Right lobe of liver (tissue), 4 donors: ENCODE results near the gene XPR1.

Experiments
- POLR2A ChIP-seq: fragments of 450-650 bp; IDR thresholded peaks from one replicate; pipeline ENCODE4 v1.6.1; 2017; ENCODE audit warnings: antibody characterized with exemption, mild to moderate bottlenecking
- TF ChIP-seq, protein P1 (sequence below), 4 donors: fragments of 200-600 bp in 3 of 4; fragments of 450-650 bp in 1 of 4; IDR thresholded peaks; one replicate each; pipeline versions ENCODE4 v1.5.1 to v1.8.0; 2016 to 2022; ENCODE audit warnings: antibody characterized with exemption in 4 of 4, mild to moderate bottlenecking in 2 of 4
- donor health status: DM: no; HTN: no; CAD: no.
- donor health status: DM: no; HTN: no; CAD: no.
- donor health status: DM: no; HTN: yes; CAD: no.

DNA sequence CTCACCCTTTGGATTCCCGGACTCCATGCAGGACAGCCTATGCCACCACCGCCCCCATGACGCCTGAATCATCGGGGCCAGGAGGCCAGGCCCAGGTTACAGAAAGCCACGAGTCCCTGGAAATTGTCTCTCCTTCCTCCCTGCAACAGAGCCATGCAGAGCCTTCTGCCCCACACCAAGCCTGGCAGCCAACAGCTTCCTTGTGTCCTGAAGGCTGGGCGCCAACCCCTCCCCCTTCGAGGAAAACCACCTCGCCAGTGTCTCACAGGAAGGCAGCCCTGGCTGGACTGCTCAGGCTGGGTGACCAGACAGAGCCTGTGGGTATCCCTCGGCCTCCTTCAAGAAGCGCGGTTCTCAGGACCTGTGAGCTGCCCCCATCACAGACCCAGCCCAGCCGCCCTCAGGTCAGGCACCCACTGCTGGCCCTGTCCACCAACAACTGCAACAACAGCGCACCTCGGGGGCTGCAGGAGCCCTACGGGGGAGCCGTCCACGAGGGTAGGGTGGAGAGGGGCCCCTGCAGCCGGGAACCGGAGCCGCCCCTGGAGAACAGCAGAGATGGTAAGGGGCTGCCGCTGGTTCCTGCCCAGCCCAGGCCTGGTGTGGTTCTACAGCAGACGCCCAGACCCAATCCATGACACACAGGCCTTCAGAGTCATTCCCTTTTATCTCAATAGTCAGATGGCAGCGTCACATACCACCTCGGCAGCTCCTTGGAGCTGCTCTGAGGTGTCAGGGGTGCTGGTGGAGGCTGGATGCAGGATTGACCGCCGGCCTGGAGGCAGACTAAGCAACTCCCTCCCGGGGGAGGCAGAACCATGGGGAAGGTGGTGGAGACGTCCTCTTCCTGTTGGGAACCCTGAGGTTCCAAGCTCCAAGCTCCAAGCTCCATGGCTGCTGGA is 304.5 kb downstream of the XPR1 start:
- TF ChIP-seq, protein P1, sequence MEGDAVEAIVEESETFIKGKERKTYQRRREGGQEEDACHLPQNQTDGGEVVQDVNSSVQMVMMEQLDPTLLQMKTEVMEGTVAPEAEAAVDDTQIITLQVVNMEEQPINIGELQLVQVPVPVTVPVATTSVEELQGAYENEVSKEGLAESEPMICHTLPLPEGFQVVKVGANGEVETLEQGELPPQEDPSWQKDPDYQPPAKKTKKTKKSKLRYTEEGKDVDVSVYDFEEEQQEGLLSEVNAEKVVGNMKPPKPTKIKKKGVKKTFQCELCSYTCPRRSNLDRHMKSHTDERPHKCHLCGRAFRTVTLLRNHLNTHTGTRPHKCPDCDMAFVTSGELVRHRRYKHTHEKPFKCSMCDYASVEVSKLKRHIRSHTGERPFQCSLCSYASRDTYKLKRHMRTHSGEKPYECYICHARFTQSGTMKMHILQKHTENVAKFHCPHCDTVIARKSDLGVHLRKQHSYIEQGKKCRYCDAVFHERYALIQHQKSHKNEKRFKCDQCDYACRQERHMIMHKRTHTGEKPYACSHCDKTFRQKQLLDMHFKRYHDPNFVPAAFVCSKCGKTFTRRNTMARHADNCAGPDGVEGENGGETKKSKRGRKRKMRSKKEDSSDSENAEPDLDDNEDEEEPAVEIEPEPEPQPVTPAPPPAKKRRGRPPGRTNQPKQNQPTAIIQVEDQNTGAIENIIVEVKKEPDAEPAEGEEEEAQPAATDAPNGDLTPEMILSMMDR (IDR thresholded peaks at IDR 0.05): no peak
- TF ChIP-seq POLR2A: no peak
